HepG2 (cell line): ENCODE measurements around the gene OR2W3. TPM values are rescaled to one million over a fixed set of nuclear protein-coding genes. Genes with fewer than 3 reads are reported as not detected.

ENCODE experiments used
- ATAC-seq: fragments of 200-7000 bp; cut with Tn5 transposase; 3 replicates; pipeline ENCODE4 v1.9.1; 2020; ENCODE audit warnings: mild to moderate bottlenecking, moderate library complexity
- Bru-seq: library from RNA; stranded (reverse); fragments of 400-500 nt; gene quantifications from one replicate; lab custom pipeline; 2021; lab: Mats Ljungman, UMichigan
- BruChase-seq, 2 experiments: library from RNA; stranded (reverse); fragments of 400-500 nt; gene quantifications; one replicate each; lab custom pipeline; 2021; lab: Mats Ljungman, UMichigan
- BruUV-seq: library from RNA; stranded (reverse); fragments of 400-500 nt; replicated peaks from 2 replicates; lab custom pipeline; 2021; lab: Mats Ljungman, UMichigan
- CTCF ChIA-PET: fragments of 300-600 bp; formaldehyde crosslinking; extraction: SDS; loops from one replicate; lab custom pipeline; 2021; ENCODE audit warnings: low total read pairs, inconsistent platforms, low intra/inter-chr PET ratio; lab: Yijun Ruan, JAX
- POLR2A ChIA-PET: fragments of 350-600 bp; sonication (Branson Sonifier 250); formaldehyde crosslinking; loops from one replicate; lab custom pipeline; 2020; ENCODE audit warnings: antibody characterized with exemption, inconsistent platforms; lab: Yijun Ruan, JAX
- DNase-seq: peaks from one replicate; pipeline ENCODE4 v3.0.0-alpha.2; 2015; ENCODE audit warnings: low spot score
- FAIRE-seq: peaks from 3 replicates; lab custom pipeline; 2011; peaks lifted over from hg19 to GRCh38; lab: Jason Lieb, UNC
- H2AFZ ChIP-seq: one replicate; pipeline ENCODE4 v1.6.1; 2011; ENCODE audit warnings: low read length, inconsistent platforms
- H3K27ac ChIP-seq: fragments of 300-600 bp; 3 replicates; pipeline ENCODE4 v1.8.0; 2011; ENCODE audit warnings: mixed run types, mild to moderate bottlenecking, mixed read lengths, low read length, inconsistent platforms; ENCODE audit not compliant: insufficient read depth; ENCODE audit errors: extremely low read length
- H3K27me3 ChIP-seq, 2 experiments: fragments of 200-600 bp in 1 of 2; 2 replicates in 1 of 2; 3 replicates in 1 of 2; pipeline versions ENCODE4 v1.6.0 to v1.8.0; 2011; ENCODE audit warnings: low read length in 2 of 2, mild to moderate bottlenecking in 2 of 2, moderate library complexity in 2 of 2, inconsistent platforms in 1 of 2; ENCODE audit not compliant: insufficient read depth in 2 of 2, control insufficient read depth in 1 of 2
- H3K36me3 ChIP-seq, 2 experiments: fragments of 200-600 bp in 1 of 2; replicated peaks in 1 of 2; 2 replicates in 1 of 2; 3 replicates in 1 of 2; pipeline versions ENCODE4 v1.5.1 to v1.8.0; 2011; ENCODE audit warnings: low read length in 2 of 2, inconsistent platforms in 1 of 2; ENCODE audit not compliant: insufficient read depth in 2 of 2, control insufficient read depth in 1 of 2
- H3K4me1 ChIP-seq: 2 replicates; pipeline ENCODE4 v1.5.1; 2012; ENCODE audit warnings: low read length, inconsistent platforms; ENCODE audit not compliant: insufficient read depth
- H3K4me2 ChIP-seq: 2 replicates; pipeline ENCODE4 v1.6.0; 2011; ENCODE audit warnings: low read depth, low read length, inconsistent platforms
- H3K4me3 ChIP-seq, 3 experiments: fragments of 200-600 bp in 1 of 3; sonication (generic), shearing (Covaris generic) in 1 of 3; replicated peaks in 1 of 3; 2 replicates each; pipeline ENCODE4 v1.5.1; 2011 to 2016; ENCODE audit warnings: low read length in 3 of 3, inconsistent platforms in 2 of 3, low read depth in 2 of 3, mild to moderate bottlenecking in 2 of 3, control low read depth in 1 of 3, mixed read lengths in 1 of 3; ENCODE audit not compliant: insufficient read depth in 1 of 3
- H3K79me2 ChIP-seq: one replicate; pipeline ENCODE4 v1.6.1; 2011; ENCODE audit warnings: low read length, inconsistent platforms; ENCODE audit not compliant: insufficient read depth
- H3K9ac ChIP-seq: 2 replicates; pipeline ENCODE4 v1.6.0; 2011; ENCODE audit warnings: mild to moderate bottlenecking, low read depth, low read length, inconsistent platforms; ENCODE audit not compliant: insufficient read depth
- H3K9me3 ChIP-seq: 2 replicates; pipeline ENCODE4 v1.5.1; 2012; ENCODE audit warnings: mild to moderate bottlenecking, low read length
- H4K20me1 ChIP-seq: 2 replicates; pipeline ENCODE4 v1.6.0; 2011; ENCODE audit warnings: inconsistent platforms, mild to moderate bottlenecking, low read length, moderate library complexity; ENCODE audit not compliant: insufficient read depth
- EEA1 ChIP-seq: sonication (generic); formaldehyde crosslinking; IDR thresholded peaks from 2 replicates; pipeline ENCODE4 v1.5.1; 2020; ENCODE audit warnings: mild to moderate bottlenecking, missing genetic modification reagents, borderline replicate concordance
- HINFP ChIP-seq: sonication (generic); formaldehyde crosslinking; IDR thresholded peaks from 2 replicates; pipeline ENCODE4 v1.4.0; 2020; ENCODE audit warnings: low read depth, mild to moderate bottlenecking, missing genetic modification reagents
- MAX ChIP-seq: IDR thresholded peaks from 2 replicates; pipeline ENCODE4 v1.6.1; 2012; ENCODE audit warnings: inconsistent platforms
- TP53 ChIP-seq: sonication (generic); formaldehyde crosslinking; conservative IDR thresholded peaks from 2 replicates; pipeline ENCODE4 v1.4.0; 2020; ENCODE audit warnings: missing genetic modification reagents
- ZKSCAN1 ChIP-seq: fragments of 150-350 bp; IDR thresholded peaks from 2 replicates; pipeline ENCODE4 v1.6.1; 2014; ENCODE audit warnings: low read length
- ZNF10 ChIP-seq: sonication (generic); formaldehyde crosslinking; IDR thresholded peaks from 2 replicates; pipeline ENCODE4 v1.4.0; 2020; ENCODE audit warnings: mild to moderate bottlenecking, low read depth, missing genetic modification reagents, borderline replicate concordance
- ZNF597 ChIP-seq: sonication (generic); formaldehyde crosslinking; IDR thresholded peaks from 2 replicates; pipeline ENCODE4 v1.5.0; 2020; ENCODE audit warnings: missing genetic modification reagents
- ZNF788 ChIP-seq: sonication (generic); formaldehyde crosslinking; IDR thresholded peaks from 2 replicates; pipeline ENCODE4 v1.5.0; 2020; ENCODE audit warnings: mild to moderate bottlenecking, missing genetic modification reagents, borderline replicate concordance
- WGBS: methylation state at CpG from one replicate; pipeline ENCODE4 v1.1.6; 2017; ENCODE audit warnings: low lambda C conversion rate; 5-methylcytosine and 5-hydroxymethylcytosine counted together
- in situ Hi-C: cut with HindIII; loops from 2 replicates; pipeline ENCODE4 v1.10.0; 2017; ENCODE audit warnings: low pct_unique_long_range_greater_than_20kb; ENCODE audit not compliant: extremely low pct_ligation_motif_present
- intact Hi-C: fragments of 100-400 bp; cut with micrococcal nuclease; formaldehyde crosslinking; loops from one replicate; pipeline ENCODE4 v1.10.0; 2022; ENCODE audit not compliant: unreplicated experiment
- long read RNA-seq, 2 experiments: library from RNA in 1 of 2; library from polyadenylated mRNA in 1 of 2; stranded (forward) in 1 of 2; unstranded in 1 of 2; transcript quantifications; one replicate each; pipeline ENCODE4 v2.0.0, GENCODE V29; 2019 to 2022
- polyA minus RNA-seq, 3 experiments: library from RNA; depleted of rRNA, polyadenylated mRNA; stranded (reverse); fragments of >200 nt; gene quantifications; 2 replicates each; pipeline ENCODE4 v1.2.3, GENCODE V29; 2011; ENCODE audit warnings: low replicate concordance in 1 of 3
- polyA plus RNA-seq, 8 experiments: library from polyadenylated mRNA; depleted of rRNA in 3 of 8; stranded (reverse) in 7 of 8; unstranded in 1 of 8; fragments of >200 nt; fragmentation: Illumina TruSeq in 4 of 8; extraction: Trizol in 4 of 8; gene quantifications; 2 replicates each; pipeline versions ENCODE4 v1.2.1 to v1.2.3, GENCODE V29; 2011 to 2016; ENCODE audit warnings: low read depth in 4 of 8, missing spikeins in 1 of 8, mixed read lengths in 1 of 8; ENCODE audit not compliant: insufficient read depth in 1 of 8
- total RNA-seq, 5 experiments: library from RNA; depleted of rRNA; stranded (reverse); fragments of >200 nt; fragmentation: Illumina TruSeq; extraction: Trizol; gene quantifications; 2 replicates each; pipeline ENCODE4 v1.2.3, GENCODE V29; 2016; ENCODE audit warnings: low read depth in 1 of 5

Gene OR2W3
- total RNA-seq (2016; rRNA removed; fragmentation: Illumina TruSeq; extraction: Trizol) (not detected in 2 replicates), polyA plus RNA-seq (2011; rRNA removed) (not detected in 2 replicates), polyA minus RNA-seq (2011; rRNA and poly(A)+ RNA removed; ENCODE audit: low replicate concordance) (not detected in 2 replicates), Bru-seq, nascent RNA (not detected), BruChase-seq, experiment 1, labeled RNA remaining after a 6-hour chase (not detected), BruChase-seq, experiment 2, labeled RNA remaining after a 2-hour chase (not detected)
- not detected in 2 replicates for total RNA-seq (2016; cell fraction: cytosol; rRNA removed; fragmentation: Illumina TruSeq; extraction: Trizol; ENCODE audit: low read depth)
- not detected in 2 replicates for total RNA-seq (2016; cell fraction: insoluble cytoplasmic fraction; rRNA removed; fragmentation: Illumina TruSeq; extraction: Trizol)
- total RNA-seq (2016; cell fraction: membrane; rRNA removed; fragmentation: Illumina TruSeq; extraction: Trizol) = not detected in 2 replicates
- total RNA-seq (2016; cell fraction: nucleus; rRNA removed; fragmentation: Illumina TruSeq; extraction: Trizol) = not detected in 2 replicates
- polyA plus RNA-seq (2011; cell fraction: cytosol; rRNA removed) = not detected in 2 replicates
- polyA plus RNA-seq (2011; cell fraction: nucleus; rRNA removed) = not detected in 2 replicates
- not detected in 2 replicates for polyA plus RNA-seq (2012)
- polyA plus RNA-seq (2016; cell fraction: cytosol; fragmentation: Illumina TruSeq; extraction: Trizol; ENCODE audit: low read depth) = not detected in 2 replicates
- not detected in 2 replicates for polyA plus RNA-seq (2016; cell fraction: insoluble cytoplasmic fraction; fragmentation: Illumina TruSeq; extraction: Trizol; ENCODE audit: low read depth)
- not detected in 2 replicates for polyA plus RNA-seq (2016; cell fraction: membrane; fragmentation: Illumina TruSeq; extraction: Trizol; ENCODE audit: low read depth)
- polyA plus RNA-seq (2016; cell fraction: nucleus; fragmentation: Illumina TruSeq; extraction: Trizol; ENCODE audit: insufficient read depth, low read depth) = not detected in 2 replicates
- polyA minus RNA-seq (2011; cell fraction: cytosol; rRNA and poly(A)+ RNA removed) = not detected in 2 replicates
- not detected in 2 replicates for polyA minus RNA-seq (2011; cell fraction: nucleus; rRNA and poly(A)+ RNA removed)
- long read RNA-seq, experiment 1 = 0 reads
- long read RNA-seq, experiment 2 = 0 reads

- DNase-seq (no peak), ATAC-seq (no peak), FAIRE-seq (no peak)
- Histone ChIP-seq H3K27me3 (no peaks in the 10 kb centered on the region), H4K20me1 (no peaks in the 10 kb centered on the region), H3K27ac (no peak within 1 kb of the TSS), H3K9me3 (no peaks in the 10 kb centered on the region; the same call in 1 of the 2 replicates), H3K9ac (no peak within 1 kb of the TSS)
- BruUV-seq = no TSS peak
- POLR2A ChIA-PET = no interaction called here
- TF ChIP-seq EEA1 (CRISPR knock-in tag) (no peak), TP53 (CRISPR knock-in tag) (no peak), HINFP (CRISPR knock-in tag) (no peak), MAX (no peak), ZNF788 (CRISPR knock-in tag) (no peak), ZKSCAN1 (no peak), ZNF597 (CRISPR knock-in tag) (no peak), ZNF10 (CRISPR knock-in tag) (no peak)
- TF ChIP-seq, all 625 proteins: peak for 0
- Histone ChIP-seq H2AFZ (no peak within 1 kb of the TSS), H3K36me3 (no peaks in the 10 kb centered on the region), H3K4me1 (no peaks in the 10 kb centered on the region), H3K79me2 (no peaks in the 10 kb centered on the region), H3K4me2 (no peak within 1 kb of the TSS), H3K4me3 (no peak within 1 kb of the TSS)
- 15% methylated on average over 2 of the region's 2 CpGs for WGBS
- intact Hi-C loops = no loop called here
- CTCF ChIA-PET = no interaction called here
- in situ Hi-C loops = no loop called here
These were observed at the start of gene OR2W3 for GRCh38 chr1:247895163-247895637. Gene OR2W3, plus strand, starts transcription at chr1:247895587. Its CDS starts 0 bp downstream, at chr1:247895587.
